ENCODE data around the gene NUP210.

NUP210 gene

DNA sequence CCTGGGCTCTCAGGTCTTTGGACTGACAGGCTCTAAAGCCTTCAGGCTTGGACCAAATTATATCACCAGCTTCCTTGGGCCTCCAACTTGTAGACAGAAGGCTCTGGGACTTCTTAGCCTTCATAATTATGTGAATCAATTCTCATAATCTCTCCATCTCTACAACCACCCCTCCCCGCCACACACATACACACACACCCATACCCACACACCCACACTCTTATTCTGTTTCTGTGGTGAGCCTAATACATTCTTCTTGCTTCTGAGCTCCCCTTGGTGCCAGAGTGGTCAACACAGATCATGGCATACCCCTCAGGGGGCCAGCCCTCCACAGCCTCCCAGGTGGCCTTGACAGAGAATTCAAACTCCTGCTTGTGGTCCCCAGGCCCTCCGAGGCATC, 5.6 kb upstream of the NUP210 start:
- no peak for DNase-seq (ENCODE audit: low read depth in 1 of 2, low spot score in 1 of 2)
- no peak for TF ChIP-seq JUND (IDR thresholded peaks at IDR 0.05; ENCODE audit: low read depth)
- in situ Hi-C loops (cut with HindIII; ENCODE audit: low pct_unique_long_range_greater_than_20kb, low sequenced_read_pairs) = no loop called here

DNA sequence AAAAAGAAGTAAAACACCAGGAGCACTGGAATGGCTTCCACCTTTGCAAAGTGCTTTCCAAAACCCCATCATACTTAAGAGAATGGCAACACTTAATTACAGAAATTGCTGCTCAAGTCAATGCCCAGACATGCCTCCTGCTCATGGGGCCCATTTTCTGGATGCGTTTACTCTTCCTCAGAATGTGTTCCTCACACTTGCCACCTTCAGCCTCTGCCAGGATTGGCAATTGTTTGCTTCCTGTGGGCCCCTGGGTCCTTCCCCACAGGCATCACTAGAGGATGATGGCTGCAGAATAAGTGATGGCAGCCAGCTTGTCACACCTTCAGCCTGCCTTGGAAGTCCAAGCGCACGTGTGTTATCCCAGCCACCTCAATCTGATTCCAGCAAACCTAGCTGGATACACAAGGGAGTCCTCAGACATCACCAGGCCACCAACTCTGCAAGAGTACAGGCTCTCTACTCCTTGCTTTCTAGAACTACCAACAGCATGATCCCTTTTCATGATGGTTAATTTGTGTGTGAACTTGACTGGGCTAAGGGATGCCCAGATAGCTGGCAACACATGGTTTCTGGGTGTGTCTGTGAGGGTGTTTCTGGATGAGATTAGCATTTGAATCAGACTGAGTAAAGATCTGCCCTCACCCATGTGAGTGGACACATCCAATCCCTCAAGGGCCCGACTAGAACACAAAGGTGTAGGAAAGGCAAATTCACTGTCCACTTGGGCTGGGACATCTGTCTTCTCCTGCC, 4.9 kb upstream of the NUP210 start:
- in situ Hi-C loops (cut with HindIII; ENCODE audit: low pct_unique_long_range_greater_than_20kb, low sequenced_read_pairs) = no loop called here
- no peak for TF ChIP-seq JUND (IDR thresholded peaks at IDR 0.05; ENCODE audit: low read depth)
- no peak for DNase-seq (ENCODE audit: low read depth in 1 of 2, low spot score in 1 of 2)

DNA sequence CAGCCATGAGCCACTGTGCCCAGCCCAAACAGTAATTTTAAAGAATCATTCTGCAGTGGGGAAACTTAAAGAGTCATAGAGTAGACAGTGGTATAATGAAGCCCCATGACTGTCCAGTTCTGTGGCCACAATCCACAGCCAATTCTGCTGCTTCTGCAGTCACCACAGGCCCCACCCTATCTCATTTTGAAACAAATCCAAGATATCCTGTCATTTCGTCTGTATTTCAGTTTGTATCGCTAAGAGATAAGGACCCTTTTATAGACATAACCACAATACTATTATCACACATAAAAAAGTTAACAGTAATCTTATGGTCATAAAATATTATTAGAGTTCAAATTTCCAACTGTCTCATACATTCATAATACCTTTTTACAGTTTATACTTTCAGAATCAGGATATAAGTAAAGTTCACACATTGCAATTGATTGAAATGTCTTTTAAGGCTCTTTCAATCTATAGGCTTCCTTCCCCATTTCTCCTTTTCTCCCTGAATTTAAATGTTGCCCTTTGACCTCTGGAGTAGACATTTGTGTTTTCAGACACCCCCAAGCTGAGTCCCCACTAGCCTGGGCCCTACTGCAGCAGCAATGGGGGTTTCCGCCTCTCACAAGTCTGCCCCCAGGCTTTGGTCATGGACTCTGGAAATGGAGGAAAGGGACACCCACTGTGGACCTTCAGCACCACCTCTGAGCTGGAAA, 4.2 kb upstream of the NUP210 start:
- TF ChIP-seq JUND (IDR thresholded peaks at IDR 0.05; ENCODE audit: low read depth) = no peak
- in situ Hi-C loops (cut with HindIII; ENCODE audit: low pct_unique_long_range_greater_than_20kb, low sequenced_read_pairs) = no loop called here
- no peak for DNase-seq (ENCODE audit: low read depth in 1 of 2, low spot score in 1 of 2)

- TF ChIP-seq JUND (IDR thresholded peaks at IDR 0.05; ENCODE audit: low read depth) = no peak
- no peak for DNase-seq (ENCODE audit: low read depth in 1 of 2, low spot score in 1 of 2)
- in situ Hi-C loops (cut with HindIII; ENCODE audit: low pct_unique_long_range_greater_than_20kb, low sequenced_read_pairs) = no loop called here
Measured at GRCh38 chr3:13420831-13421765, 976 bp upstream of the NUP210 start.

DNA sequence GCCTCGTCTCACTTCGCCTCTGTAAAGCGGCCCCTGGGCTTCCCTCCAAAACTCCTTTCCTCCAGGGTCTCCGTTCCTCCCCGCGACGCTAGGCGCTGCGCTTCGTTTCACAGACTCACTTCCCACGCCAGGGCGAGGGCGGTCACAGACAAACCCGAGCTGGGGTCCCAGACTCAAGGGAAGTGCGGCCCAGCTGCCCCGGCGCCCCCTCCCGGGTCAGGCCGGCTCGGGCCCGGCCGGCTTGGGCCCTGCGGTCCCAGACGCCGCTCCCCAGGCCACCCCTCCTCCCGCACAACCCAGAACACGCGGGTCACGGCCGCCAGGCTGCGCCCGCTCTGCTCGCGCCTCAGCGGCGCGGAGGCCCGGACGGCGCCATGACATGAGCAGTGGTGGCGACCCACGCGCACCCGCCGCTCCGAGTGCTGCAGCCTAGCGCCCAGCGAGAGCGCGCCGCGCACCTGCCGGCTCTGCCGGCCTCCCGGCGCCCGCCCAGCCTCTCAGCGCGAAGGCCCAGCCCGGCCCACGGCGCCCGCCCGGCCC, 547 bp downstream of the NUP210 start:
- in situ Hi-C loops (cut with HindIII; ENCODE audit: low pct_unique_long_range_greater_than_20kb, low sequenced_read_pairs) = no loop called here
- peak; percentile 68 to 88 for DNase-seq (ENCODE audit: low read depth in 1 of 2, low spot score in 1 of 2)

GRCh38 chr3:13417166-13417947, 2.8 kb downstream of the NUP210 start:
- in situ Hi-C loops (cut with HindIII; ENCODE audit: low pct_unique_long_range_greater_than_20kb, low sequenced_read_pairs) = no loop called here
- no peak for TF ChIP-seq JUND (IDR thresholded peaks at IDR 0.05; ENCODE audit: low read depth)
- no peak for DNase-seq (ENCODE audit: low read depth in 1 of 2, low spot score in 1 of 2)

More for the DNA sequence above, 547 bp downstream of the NUP210 start:
- TF ChIP-seq JUND (IDR thresholded peaks at IDR 0.05; ENCODE audit: low read depth) = no peak

DNA sequence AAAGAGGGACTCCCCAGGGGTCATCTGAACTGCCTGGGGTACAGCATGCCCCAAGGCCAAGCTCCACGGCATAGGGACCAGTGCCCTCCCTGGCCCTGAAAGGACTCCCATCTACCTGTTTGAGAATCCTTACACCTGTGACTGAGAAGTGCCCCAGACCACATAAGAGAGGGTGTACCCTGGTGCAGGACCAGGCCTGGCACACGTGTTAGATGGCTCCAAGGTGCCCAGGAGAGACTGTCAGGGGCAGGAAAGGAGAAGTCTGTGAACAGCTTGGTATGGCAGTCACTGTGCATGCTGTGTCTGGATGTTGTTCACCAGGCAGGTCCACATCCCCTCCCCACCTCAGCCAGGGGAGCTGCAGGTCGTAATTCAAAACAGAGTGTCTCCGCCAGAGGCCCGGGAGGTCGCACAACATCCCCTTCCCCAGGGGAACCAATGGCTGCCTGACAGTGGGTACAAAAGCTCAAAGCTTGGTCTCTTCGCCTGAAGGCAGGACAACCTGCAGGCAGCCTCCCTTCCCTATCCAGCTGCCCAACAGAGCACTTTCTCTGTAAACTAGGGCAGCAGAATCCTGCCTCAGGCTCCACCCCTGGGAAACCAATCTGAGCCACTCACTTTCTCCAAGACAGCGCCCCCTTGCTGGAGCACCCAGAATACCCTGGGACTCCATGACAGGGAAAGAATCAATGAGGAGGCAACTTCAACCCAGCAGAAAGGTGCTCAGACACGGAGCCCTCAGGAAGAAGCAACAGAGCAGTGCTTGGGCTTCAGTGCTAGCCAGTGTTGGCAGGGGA, 3.9 kb downstream of the NUP210 start:
- peak in 1 of 2 experiments; percentile 38 for DNase-seq (ENCODE audit: low read depth in 1 of 2, low spot score in 1 of 2)
- in situ Hi-C loops (cut with HindIII; ENCODE audit: low pct_unique_long_range_greater_than_20kb, low sequenced_read_pairs) = no loop called here

DNA sequence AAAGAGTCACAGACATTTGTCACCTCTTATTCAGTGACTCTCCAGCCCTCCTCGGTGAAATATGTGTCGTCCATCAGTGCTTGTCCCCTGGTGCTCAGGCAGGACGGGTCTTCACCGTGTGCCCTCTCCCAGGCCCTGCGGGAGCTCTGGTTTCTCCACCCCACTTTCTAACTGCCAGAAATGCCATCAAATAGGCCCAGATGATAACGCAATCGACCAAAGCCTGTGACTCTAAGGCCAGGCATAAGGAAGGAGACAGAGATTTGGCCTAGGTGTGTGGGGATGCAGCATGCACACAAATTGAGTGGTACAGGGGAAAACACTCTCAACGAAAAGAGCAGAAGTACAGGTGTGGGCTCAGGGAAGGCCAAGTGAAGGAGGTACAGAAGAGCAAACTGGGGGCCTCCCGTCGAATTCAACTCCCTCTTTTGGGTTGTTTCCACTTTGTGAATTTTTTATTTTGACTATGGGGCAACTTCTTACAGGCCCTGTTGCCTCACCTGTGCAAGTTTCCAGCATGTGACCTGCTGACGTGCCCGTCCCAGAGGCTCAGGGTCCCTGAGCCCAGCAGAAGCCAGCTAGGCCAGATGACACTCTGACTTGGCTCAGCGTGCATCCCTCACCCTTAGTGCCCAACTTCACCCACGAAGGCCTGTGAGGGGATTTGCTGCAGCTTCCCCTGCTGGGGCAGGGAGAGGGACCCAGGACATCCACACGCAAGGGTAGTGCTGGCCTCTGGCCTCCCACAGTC, 4.7 kb downstream of the NUP210 start:
- in situ Hi-C loops (cut with HindIII; ENCODE audit: low pct_unique_long_range_greater_than_20kb, low sequenced_read_pairs) = no loop called here

More for the DNA sequence above, 3.9 kb downstream of the NUP210 start:
- TF ChIP-seq JUND (IDR thresholded peaks at IDR 0.05; ENCODE audit: low read depth) = no peak

DNA sequence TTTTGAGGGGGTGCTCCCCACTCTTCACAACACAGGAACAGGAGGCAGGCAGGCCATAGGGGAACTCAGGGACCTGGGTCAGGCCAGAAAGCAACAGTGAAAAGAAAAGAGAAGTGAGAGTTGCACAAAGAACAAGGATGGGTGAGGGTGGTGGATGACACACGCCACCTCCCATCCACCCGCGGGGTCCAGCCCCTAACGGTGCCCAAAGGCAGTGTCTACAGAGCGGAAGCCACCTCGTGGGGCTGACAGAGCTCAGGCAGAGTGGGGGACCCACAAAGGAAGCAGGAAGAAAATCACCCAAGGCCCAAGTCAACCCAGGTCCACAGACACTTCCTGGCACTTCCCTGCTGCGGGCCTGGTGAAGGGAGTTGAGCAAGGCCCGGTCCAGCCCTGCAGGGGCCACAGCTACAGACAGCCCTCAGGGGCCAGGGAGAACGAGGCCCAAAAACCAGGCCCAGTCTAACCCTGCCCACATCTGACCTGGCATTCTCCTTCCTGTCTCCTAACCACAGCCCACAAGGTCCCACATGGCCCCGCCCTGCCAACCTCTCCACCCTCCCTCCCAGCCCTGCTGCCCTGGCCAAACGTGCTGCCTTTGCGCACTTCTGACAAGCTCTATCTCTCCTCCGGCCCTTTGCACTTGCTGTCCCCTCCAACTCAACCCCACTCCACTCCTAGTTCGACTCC, 5.9 kb downstream of the NUP210 start:
- peak in 1 of 2 experiments; percentile 46 for DNase-seq (ENCODE audit: low read depth in 1 of 2, low spot score in 1 of 2)
- no peak for TF ChIP-seq JUND (IDR thresholded peaks at IDR 0.05; ENCODE audit: low read depth)
- in situ Hi-C loops (cut with HindIII; ENCODE audit: low pct_unique_long_range_greater_than_20kb, low sequenced_read_pairs) = no loop called here

More for the DNA sequence above, 4.7 kb downstream of the NUP210 start:
- DNase-seq (ENCODE audit: low read depth in 1 of 2, low spot score in 1 of 2) = no peak
- TF ChIP-seq JUND (IDR thresholded peaks at IDR 0.05; ENCODE audit: low read depth) = no peak
